ENCODE measurements around the gene NSUN5.
"Not testable (repeated sequence)": the region's sequence is repeated elsewhere in the genome, so short reads cannot be mapped to it uniquely, and the experiment has no call there.

Gene NSUN5

GRCh38 chr7:73266719-73267368 is 41.8 kb downstream of the NSUN5 start:
- DNase-seq = not testable (repeated sequence)

- DNase-seq = not testable (repeated sequence)
Observed at GRCh38 chr7:73262416-73262815, 46.2 kb downstream of the NSUN5 start.
